CD4-positive, alpha-beta T cell treated with Interleukin-2 at 100 ng/mL for 4 hours (primary cell): ENCODE data around the gene FAM171A1.

Experiments used
- DNase-seq: peaks from one replicate; pipeline ENCODE4 v3.0.0-alpha.2; 2020; ENCODE audit warnings: low spot score

FAM171A1 gene

GRCh38 chr10:15244635-15245197, 126.4 kb downstream of the FAM171A1 start:
- DNase-seq, result no peak

GRCh38 chr10:15242261-15242840, 128.7 kb downstream of the FAM171A1 start:
- DNase-seq, result no peak

- DNase-seq, result no peak
These were observed 129.8 kb downstream of the FAM171A1 start for GRCh38 chr10:15241306-15241705.

DNA sequence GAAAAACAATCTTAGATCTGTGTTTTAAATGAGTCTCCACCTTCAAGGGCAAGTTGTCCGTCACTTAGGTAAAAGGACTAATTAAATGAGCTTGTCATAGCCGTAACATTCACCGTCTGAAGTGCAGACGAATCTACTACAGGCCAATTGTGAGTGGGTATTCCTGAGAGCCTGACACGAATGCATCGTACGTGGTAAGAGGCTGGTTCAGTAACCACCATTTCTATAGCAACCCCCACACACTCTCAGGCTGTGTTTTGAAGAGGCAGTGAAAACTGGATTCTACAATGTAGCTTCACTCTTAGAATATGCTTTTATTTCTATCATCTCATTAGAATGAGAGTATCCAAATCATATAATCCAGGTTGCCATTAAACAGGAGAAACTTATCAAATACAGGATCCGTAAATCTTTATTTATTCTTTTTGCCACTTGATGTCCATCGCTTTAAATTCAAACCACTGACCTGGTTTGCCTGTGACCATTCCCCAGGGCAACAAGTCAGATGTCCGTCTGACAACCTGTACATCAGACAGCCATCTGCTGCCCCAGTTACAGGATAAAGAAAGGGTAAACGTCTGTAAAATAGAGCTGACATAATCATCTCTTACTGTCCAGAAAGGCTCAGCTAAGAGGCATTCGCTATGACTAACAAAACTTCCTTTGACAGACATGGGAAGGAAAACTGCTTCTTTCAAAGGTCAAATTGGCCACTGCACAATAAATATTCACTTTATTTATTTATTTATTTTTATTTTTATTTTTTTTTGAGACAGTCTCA, 132.3 kb downstream of the FAM171A1 start:
- no peak for DNase-seq

- DNase-seq, result no peak
These were observed 133.7 kb downstream of the FAM171A1 start for GRCh38 chr10:15237351-15237750.

DNA sequence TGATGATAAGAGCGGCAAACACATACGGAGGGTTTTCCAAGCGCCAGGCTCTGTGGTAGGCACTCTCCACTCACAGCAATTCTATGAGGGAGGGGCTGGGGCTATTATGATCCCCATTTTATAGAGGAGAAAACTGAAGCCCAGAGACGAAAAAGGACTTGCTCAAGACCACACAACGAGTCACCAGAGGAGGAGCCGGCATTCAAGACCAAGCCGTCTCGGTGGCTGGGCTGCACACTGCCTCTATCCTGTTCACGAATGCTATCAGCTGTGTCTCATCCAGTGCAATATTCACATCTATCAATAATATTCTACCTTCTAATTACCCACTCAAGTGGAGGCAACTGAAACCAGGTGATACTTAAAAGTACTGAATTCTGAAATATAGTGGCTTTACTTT, 134.7 kb downstream of the FAM171A1 start:
- no peak for DNase-seq

DNA sequence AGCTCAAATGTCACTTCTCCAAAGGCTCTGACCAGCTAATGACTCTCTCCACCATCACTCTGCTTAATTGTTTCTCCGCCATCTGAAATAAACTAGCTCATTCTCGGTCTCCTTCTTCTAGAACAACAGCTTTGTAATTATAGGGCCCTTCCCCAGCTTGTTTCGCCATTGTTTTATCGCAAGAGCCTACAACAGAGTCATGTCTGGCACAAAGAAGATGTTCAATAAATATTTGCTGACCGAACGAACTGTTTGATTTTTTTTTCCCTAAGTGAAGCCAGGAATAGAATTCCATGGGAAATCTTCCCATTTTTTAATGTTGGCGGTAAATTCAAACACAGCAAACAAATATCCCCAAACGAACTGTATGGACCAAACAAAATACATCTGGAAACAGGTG, 138.8 kb downstream of the FAM171A1 start:
- DNase-seq, result no peak

DNA sequence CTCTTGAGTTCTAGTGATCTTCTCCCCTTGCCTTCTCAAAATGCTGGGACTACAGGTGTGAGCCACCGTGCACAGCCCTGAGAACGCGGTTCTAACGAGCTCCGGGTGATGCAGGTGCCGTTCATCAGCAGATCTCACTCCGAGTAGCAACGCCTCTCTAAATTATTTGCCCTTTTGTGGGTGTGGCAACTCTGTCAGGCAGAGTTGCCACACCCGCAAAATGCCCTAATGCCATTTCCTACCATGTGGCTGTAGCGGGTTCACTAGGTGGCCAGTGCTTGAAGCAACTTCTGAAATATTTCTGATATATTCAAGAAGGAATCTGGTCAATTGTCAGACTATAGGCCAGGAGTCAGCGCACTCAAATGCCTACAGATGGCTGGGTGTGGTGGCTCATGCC, 139.7 kb downstream of the FAM171A1 start:
- DNase-seq, result no peak

DNA sequence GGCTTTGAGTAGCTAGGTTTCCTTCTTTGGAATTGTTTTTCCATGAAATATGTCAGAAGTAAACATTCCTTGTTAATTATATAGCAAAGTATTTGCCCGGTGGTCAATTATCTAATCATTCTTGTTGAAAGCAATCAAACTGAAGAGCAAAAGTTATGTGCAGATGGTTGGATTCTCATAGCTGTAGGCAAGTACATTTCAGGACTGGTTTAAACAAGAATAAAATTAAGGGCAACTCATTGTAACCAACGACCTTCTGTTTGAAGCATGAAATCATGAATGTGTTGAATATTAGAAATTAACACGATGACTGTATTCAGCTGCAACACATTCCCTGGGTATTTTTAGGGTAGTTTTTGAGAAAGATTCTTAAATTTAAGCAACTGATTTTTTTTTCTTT, 140.8 kb downstream of the FAM171A1 start:
- no peak for DNase-seq

DNA sequence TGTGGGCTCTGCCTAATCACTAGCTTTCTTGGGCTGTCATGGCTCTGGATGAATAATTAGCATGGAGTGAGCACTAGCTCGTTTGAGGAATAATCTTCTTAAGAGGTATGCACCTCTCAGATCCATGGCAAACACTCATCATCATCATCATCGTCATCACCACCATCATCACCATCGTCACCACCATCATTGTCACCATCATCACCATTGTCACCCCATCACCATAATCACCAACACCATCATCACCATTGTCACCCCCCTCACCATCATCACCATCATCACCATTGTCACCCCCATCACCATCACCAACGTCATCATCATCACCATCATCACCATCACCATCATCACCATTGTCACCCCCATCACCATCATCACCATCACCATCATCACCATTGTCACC, 141.8 kb downstream of the FAM171A1 start:
- DNase-seq, result no peak

- no peak for DNase-seq
These were observed 142.7 kb downstream of the FAM171A1 start for GRCh38 chr10:15228426-15228825.

DNA sequence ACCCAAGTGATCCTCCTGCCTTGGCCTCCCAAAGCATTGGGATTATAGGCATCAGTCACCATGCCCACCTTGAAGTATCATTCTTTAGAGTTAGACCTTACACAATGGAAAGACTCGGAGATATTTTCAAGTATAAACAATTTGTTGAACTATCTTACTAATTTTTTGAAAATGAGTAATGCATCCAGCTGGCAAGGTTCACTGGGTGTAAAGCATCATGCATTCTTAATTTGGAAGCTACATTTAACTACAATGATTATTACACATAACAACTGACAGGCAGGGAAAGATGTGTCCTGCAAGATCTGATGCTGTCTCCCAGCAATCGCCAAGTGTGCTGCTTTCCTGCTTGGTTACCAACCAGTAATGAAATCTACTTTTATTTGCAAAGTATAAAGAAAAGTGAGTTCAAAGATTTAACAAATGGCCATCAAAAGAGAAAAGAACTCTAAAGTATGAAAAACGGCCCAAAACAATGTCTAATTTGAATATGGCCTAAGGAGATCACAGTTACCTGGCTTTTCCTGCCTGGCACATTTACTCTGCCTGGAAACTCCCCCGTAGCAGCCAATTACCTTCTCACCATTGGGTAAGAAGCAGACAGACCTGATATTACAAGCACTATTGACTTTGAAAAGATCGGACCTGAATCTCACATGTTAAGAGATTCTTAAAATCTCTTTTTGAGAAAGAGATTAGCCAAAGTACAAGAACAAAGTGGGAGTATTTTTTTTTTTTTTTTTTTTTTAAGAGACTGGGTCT, 143.3 kb downstream of the FAM171A1 start:
- no peak for DNase-seq

GRCh38 chr10:15225511-15225910, 145.6 kb downstream of the FAM171A1 start:
- no peak for DNase-seq

GRCh38 chr10:15224948-15225347, 146.1 kb downstream of the FAM171A1 start:
- no peak for DNase-seq

GRCh38 chr10:15223174-15223573, 147.9 kb downstream of the FAM171A1 start:
- DNase-seq, result no peak

DNA sequence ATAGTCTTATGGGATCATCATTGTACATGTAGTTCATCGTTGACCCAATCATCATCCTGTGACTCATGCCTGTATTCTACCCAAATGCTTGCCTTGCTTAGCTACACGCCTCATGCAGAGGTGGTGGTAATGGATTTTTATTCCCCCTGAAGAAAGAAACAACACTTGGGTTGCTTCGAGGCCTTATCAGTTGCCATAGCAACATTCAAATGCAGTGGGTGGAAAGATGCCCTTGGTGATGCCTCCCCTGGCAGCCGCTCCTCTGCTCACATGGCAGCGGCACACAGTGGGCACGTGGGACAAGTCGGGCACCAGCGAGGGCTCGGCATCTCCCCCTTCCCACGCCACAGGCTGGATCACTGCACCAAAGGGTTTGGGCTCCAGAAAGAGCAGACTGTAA, 148.6 kb downstream of the FAM171A1 start:
- no peak for DNase-seq

DNA sequence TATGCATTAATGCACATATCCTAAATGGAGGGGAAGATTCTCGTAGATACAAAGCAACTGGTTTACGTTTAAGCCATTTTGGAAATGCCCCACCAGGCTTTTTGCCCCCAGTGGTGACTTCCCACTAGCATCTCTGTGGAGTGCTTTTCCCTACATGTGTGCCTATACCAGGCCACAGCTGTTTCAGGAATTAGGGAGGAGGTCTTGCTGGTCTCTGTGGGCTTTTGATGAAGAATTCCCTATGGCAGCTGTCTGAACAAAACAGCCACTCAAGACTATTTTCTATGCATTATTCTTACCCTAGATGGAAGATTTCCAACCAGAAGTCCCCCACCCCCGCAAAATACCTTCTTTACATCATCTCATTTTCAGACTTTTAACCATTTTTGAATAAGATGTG, 150.6 kb downstream of the FAM171A1 start:
- DNase-seq, result no peak

DNA sequence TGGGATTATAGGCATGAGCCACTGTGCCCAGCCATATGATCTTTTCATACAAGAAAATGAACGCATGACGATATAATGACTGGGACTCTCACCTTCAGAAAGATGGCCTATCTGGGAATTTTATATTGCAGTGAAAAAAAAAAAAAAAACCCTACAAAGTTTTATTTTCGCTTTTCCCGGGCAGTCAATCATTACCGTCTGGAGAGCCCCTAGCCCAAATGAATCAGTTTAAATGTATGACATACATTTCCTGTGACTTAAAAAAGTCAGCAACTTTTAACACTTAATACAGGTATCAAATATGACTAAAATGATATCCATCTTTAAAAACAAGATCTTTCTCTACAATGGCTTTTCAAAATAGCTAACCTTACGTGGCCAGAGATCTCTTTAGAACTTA, 154.4 kb downstream of the FAM171A1 start:
- no peak for DNase-seq

GRCh38 chr10:15214237-15214636, 156.9 kb downstream of the FAM171A1 start:
- no peak for DNase-seq

GRCh38 chr10:15213461-15213861, 157.6 kb downstream of the FAM171A1 start:
- no peak for DNase-seq

DNA sequence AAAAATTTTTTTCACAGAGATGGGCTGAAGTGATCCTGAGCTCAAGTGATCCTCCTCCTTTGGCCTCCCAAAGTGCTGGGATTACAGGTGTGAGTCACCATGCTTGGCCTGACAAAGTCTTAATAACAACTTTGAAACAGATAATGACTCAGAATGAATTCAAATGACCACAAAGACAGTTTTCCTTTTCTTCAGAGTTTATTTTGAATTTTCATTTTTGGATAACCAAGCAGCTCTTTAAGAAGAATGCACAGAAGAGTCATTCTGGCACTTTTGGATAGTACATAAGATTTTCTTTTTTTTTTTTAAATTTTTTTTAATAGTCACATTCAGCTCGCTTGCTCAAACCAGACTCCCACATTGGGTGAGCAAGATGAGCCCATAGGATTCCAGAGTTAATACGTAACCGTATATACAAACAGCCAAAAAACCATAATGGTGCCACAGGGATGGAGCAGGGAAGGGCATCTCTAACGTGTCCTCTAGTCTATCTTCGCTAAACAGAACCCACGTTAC, 159.6 kb downstream of the FAM171A1 start:
- DNase-seq, result no peak

- DNase-seq, result no peak
These were observed 160.6 kb downstream of the FAM171A1 start for GRCh38 chr10:15210521-15210920.
